DOHH2 (cell line): ENCODE measurements around the gene CCDC88C.
A peak's percentile ranks its signal among the peaks of the same experiment; 100 is the strongest.

Source experiments
- H3F3A ChIP-seq: fragments of 200-600 bp; sonication (generic), shearing (Covaris generic); 2 replicates; pipeline ENCODE4 v1.6.0; 2016; ENCODE audit warnings: antibody characterized with exemption, mild to moderate bottlenecking; ENCODE audit not compliant: control insufficient read depth, insufficient read depth
- H3K27ac ChIP-seq: fragments of 200-600 bp; sonication (generic); 2 replicates; pipeline ENCODE4 v1.5.1; 2014; ENCODE audit warnings: low read depth, mild to moderate bottlenecking, low read length, moderate library complexity
- H3K27me3 ChIP-seq: fragments of 200-600 bp; sonication (generic); 2 replicates; pipeline ENCODE4 v1.6.1; 2014; ENCODE audit warnings: mild to moderate bottlenecking, low read length, mixed read lengths; ENCODE audit not compliant: control insufficient read depth
- H3K36me3 ChIP-seq: fragments of 200-600 bp; sonication (generic); 2 replicates; pipeline ENCODE4 v1.6.1; 2014; ENCODE audit warnings: mild to moderate bottlenecking, low read length, moderate library complexity, mixed read lengths; ENCODE audit not compliant: control insufficient read depth
- H3K4me1 ChIP-seq: fragments of 200-600 bp; sonication (generic); 2 replicates; pipeline ENCODE4 v1.6.1; 2014; ENCODE audit warnings: mild to moderate bottlenecking, low read length, mixed read lengths; ENCODE audit not compliant: control insufficient read depth
- H3K4me2 ChIP-seq: fragments of 200-600 bp; sonication (generic); 2 replicates; pipeline ENCODE4 v1.6.0; 2014; ENCODE audit warnings: mild to moderate bottlenecking, low read length, moderate library complexity
- H3K4me3 ChIP-seq: fragments of 200-600 bp; sonication (generic); 2 replicates; pipeline ENCODE4 v1.5.1; 2014; ENCODE audit warnings: mild to moderate bottlenecking, low read length, mixed read lengths
- H3K79me2 ChIP-seq: fragments of 200-600 bp; sonication (generic); 2 replicates; pipeline ENCODE4 v1.6.1; 2014; ENCODE audit warnings: mild to moderate bottlenecking, low read length, mixed read lengths; ENCODE audit not compliant: control insufficient read depth
- H3K9me2 ChIP-seq: fragments of 200-600 bp; sonication (generic); replicated peaks from 2 replicates; pipeline ENCODE4 v1.6.1; 2014; ENCODE audit warnings: mild to moderate bottlenecking, low read length, mixed read lengths; ENCODE audit not compliant: control insufficient read depth
- H3K9me3 ChIP-seq: fragments of 200-600 bp; sonication (generic); 2 replicates; pipeline ENCODE4 v1.6.1; 2014; ENCODE audit warnings: antibody characterized with exemption, low read length, mixed read lengths; ENCODE audit not compliant: control insufficient read depth, insufficient read depth
- H4K20me1 ChIP-seq: fragments of 200-600 bp; sonication (generic); 2 replicates; pipeline ENCODE4 v1.6.0; 2014; ENCODE audit warnings: low read depth, mild to moderate bottlenecking, antibody characterized with exemption, low read length, moderate library complexity; ENCODE audit not compliant: control insufficient read depth, insufficient read depth
- EZH2phosphoT487 ChIP-seq: fragments of 200-600 bp; sonication (generic); IDR thresholded peaks from 2 replicates; pipeline ENCODE4 v1.6.1; 2017; ENCODE audit warnings: borderline replicate concordance, mild to moderate bottlenecking, antibody characterized with exemption, low read length, moderate library complexity, mixed read lengths
- TF ChIP-seq, protein P1 (sequence below): fragments of 200-600 bp; sonication (generic); IDR thresholded peaks from one replicate; pipeline ENCODE4 v1.5.1; 2014; ENCODE audit warnings: antibody characterized with exemption, mild to moderate bottlenecking, low read depth, low read length; ENCODE audit not compliant: poor library complexity, severe bottlenecking

Gene CCDC88C

DNA sequence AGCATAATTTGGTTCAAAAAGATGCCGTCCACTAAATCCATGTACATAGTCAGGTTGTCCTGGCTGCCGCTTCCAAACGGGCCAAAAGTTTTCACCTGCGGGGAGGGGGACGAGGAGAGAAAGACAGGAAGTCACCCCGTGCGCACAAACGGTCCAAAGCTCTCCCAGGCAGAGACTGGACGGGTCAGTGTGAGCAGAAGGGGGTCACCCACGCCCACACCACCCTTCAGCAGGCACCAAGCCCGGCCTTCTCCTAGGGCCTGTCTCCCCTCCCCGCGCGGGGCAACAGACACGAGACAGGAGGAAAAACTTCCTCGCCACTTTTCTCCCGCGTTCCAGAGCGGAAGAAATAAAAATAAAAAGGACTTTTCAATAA lies 888 bp downstream of the CCDC88C start:
- peak overlapping the region; percentile 96 for H3K27ac ChIP-seq
- peaks cover 51% of the 10 kb centered on the region for H3K36me3 ChIP-seq
- peaks cover 56% of the 10 kb centered on the region for H3K79me2 ChIP-seq

GRCh38 chr14:91415794-91416743 lies 1.6 kb downstream of the CCDC88C start:
- H3K27me3 ChIP-seq = no peaks in the 10 kb centered on the region
- H4K20me1 ChIP-seq = peaks cover 21% of the 10 kb centered on the region; the same call in 1 of the 2 replicates
- peak overlapping the region; percentile 87 for H3K4me3 ChIP-seq
- H3K79me2 ChIP-seq = peaks cover 63% of the 10 kb centered on the region
- TF ChIP-seq, protein P1, sequence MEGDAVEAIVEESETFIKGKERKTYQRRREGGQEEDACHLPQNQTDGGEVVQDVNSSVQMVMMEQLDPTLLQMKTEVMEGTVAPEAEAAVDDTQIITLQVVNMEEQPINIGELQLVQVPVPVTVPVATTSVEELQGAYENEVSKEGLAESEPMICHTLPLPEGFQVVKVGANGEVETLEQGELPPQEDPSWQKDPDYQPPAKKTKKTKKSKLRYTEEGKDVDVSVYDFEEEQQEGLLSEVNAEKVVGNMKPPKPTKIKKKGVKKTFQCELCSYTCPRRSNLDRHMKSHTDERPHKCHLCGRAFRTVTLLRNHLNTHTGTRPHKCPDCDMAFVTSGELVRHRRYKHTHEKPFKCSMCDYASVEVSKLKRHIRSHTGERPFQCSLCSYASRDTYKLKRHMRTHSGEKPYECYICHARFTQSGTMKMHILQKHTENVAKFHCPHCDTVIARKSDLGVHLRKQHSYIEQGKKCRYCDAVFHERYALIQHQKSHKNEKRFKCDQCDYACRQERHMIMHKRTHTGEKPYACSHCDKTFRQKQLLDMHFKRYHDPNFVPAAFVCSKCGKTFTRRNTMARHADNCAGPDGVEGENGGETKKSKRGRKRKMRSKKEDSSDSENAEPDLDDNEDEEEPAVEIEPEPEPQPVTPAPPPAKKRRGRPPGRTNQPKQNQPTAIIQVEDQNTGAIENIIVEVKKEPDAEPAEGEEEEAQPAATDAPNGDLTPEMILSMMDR = no peak
- no peak for TF ChIP-seq EZH2phosphoT487
- H3K27ac ChIP-seq = peak overlapping the region; percentile 96
- no peaks in the 10 kb centered on the region for H3K9me3 ChIP-seq
- peaks cover 24% of the 10 kb centered on the region for H3F3A ChIP-seq
- no peaks in the 10 kb centered on the region for H3K9me2 ChIP-seq
- peaks cover 57% of the 10 kb centered on the region for H3K36me3 ChIP-seq
- peaks cover 65% of the 10 kb centered on the region for H3K4me1 ChIP-seq
- H3K4me2 ChIP-seq = peak overlapping the region; percentile 91

More for the DNA sequence above, 888 bp downstream of the CCDC88C start:
- Histone ChIP-seq H3K27me3 (no peaks in the 10 kb centered on the region), H3K4me1 (peaks cover 59% of the 10 kb centered on the region), H3K4me3 (peak overlapping the region; percentile 87), H4K20me1 (peaks cover 17% of the 10 kb centered on the region; the same call in 1 of the 2 replicates), H3F3A (peaks cover 24% of the 10 kb centered on the region), H3K9me3 (no peaks in the 10 kb centered on the region), H3K9me2 (no peaks in the 10 kb centered on the region), H3K4me2 (peak overlapping the region; percentile 91)
- TF ChIP-seq EZH2phosphoT487 = no peak
- TF ChIP-seq, protein P1 = no peak

DNA sequence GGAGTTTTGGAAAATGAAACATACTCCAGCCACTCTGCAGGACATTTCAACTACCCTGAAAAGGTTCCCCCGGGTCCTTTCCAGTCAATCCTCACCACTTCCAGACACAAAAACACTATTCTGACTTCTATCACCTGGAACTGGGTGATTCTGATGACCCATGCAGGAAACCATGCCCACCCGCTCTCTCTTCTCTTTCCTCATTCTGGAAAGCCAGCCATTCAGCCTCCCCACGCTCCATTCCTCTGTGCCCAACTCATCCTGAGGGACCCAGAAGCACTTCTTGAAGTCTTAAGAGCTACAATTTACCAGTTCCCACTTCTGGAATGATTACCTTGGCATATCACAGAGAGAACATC lies 3.2 kb downstream of the CCDC88C start:
- TF ChIP-seq EZH2phosphoT487 = no peak
- TF ChIP-seq, protein P1 = no peak
- Histone ChIP-seq H3K36me3 (peaks cover 73% of the 10 kb centered on the region), H3K9me2 (no peaks in the 10 kb centered on the region), H4K20me1 (peaks cover 29% of the 10 kb centered on the region; the same call in 1 of the 2 replicates), H3K27me3 (no peaks in the 10 kb centered on the region), H3K4me2 (peak overlapping the region; percentile 91), H3K79me2 (peaks cover 79% of the 10 kb centered on the region), H3K4me1 (peaks cover 80% of the 10 kb centered on the region), H3K4me3 (peak overlapping the region; percentile 87), H3K27ac (peak overlapping the region; percentile 96), H3F3A (peaks cover 22% of the 10 kb centered on the region), H3K9me3 (no peaks in the 10 kb centered on the region)
